GM21381 (cell line): ENCODE measurements around the gene BRF1.
"Not testable (repeated sequence)": the region's sequence is repeated elsewhere in the genome, so short reads cannot be mapped to it uniquely, and the experiment has no call there.

Experiments
- ATAC-seq: cut with Tn5 transposase; IDR thresholded peaks from one replicate; pipeline ENCODE4 v1.9.1; 2021; ENCODE audit warnings: mild to moderate bottlenecking, moderate library complexity; ENCODE audit not compliant: unreplicated experiment

BRF1 gene, protein sequence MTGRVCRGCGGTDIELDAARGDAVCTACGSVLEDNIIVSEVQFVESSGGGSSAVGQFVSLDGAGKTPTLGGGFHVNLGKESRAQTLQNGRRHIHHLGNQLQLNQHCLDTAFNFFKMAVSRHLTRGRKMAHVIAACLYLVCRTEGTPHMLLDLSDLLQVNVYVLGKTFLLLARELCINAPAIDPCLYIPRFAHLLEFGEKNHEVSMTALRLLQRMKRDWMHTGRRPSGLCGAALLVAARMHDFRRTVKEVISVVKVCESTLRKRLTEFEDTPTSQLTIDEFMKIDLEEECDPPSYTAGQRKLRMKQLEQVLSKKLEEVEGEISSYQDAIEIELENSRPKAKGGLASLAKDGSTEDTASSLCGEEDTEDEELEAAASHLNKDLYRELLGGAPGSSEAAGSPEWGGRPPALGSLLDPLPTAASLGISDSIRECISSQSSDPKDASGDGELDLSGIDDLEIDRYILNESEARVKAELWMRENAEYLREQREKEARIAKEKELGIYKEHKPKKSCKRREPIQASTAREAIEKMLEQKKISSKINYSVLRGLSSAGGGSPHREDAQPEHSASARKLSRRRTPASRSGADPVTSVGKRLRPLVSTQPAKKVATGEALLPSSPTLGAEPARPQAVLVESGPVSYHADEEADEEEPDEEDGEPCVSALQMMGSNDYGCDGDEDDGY

DNA sequence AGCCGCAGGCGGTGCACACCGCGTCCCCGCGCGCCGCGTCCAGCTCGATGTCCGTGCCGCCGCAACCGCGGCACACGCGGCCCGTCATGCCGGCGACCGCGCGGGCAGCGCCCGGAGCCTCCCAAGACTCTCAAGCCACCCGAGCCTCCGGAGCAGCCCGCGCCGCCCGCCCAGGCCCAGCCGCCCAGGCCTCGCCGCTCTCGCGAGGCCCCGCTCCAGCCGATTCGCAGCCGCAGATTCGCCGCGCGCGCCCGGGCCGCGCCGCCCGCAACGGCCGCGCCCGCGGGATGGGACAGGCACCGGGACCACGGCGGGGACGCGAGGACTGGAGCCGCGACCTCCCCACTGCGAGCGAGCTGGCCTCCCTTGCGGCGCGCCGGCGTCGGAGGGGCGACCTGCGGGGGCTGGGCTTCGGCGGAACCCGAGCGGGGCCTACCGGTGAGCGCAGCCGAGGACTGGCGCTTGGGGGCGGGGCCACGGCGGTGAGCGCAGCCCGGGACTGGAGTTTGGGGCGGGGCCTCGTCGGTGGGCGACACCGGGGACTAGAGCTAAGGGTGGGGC, at the start of gene BRF1:
TSS of gene BRF1 (minus strand) at position 460 of the 561 bp plus-strand sequence. CDS start at position 88, 372 bp downstream.
- ATAC-seq = peak; percentile 80

DNA sequence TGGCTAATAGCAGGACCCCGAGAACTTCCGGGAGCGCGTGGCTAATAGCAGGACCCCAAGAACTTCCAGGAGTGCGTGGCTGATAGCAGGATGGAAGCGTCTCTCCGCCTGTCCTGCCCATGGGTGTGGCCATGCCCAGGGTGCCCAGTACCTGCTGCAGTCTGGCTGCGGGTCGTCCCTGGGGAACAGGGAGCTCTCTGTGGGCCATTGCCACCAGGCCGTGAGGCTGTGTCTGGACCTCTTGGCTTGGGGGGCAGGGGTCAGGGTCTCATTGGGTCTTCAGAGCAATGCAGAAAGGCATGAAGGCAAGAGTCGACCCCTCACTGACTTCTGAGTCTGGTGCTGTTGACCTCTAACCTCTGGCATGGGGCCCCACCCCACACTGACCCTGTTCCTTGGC, 49.2 kb upstream of the BRF1 start:
- no peak for ATAC-seq

DNA sequence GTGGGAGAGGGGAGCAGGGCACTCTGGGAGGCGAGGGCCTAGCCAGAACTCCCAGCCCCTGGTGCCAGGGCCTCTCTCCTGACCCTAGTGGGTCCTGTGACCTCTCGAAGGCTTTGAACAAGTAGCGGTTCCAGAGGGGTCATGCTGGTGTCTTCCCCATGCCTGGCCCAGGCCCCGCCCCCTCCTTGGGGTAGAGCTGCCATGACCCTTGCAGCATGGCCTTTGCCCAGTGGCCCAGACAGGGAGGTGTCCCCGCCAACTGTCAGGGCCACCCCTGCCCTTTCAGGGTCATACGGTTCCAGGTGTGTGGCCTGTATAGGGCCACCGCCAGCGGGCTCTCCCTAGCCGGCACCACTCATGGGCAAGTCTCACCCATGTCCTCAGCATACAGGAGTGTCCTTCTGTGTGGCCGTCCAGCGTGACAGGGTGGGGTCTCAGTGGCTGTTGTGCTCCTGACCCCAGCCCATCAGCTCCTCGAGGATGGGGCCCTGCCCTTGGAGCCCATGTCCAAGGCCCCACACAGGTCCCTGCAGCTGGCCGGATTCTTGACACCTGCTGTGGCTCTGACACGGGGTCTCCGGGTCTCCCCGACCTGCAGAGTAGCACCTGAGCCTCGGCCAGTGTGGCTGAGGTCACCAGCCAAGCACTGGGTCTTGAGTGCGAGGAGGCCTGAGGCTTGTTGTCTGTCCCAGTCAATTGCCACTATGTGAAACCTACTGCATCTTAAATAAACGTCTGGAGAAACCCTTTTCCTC, 48.3 kb upstream of the BRF1 start:
- no peak for ATAC-seq

DNA sequence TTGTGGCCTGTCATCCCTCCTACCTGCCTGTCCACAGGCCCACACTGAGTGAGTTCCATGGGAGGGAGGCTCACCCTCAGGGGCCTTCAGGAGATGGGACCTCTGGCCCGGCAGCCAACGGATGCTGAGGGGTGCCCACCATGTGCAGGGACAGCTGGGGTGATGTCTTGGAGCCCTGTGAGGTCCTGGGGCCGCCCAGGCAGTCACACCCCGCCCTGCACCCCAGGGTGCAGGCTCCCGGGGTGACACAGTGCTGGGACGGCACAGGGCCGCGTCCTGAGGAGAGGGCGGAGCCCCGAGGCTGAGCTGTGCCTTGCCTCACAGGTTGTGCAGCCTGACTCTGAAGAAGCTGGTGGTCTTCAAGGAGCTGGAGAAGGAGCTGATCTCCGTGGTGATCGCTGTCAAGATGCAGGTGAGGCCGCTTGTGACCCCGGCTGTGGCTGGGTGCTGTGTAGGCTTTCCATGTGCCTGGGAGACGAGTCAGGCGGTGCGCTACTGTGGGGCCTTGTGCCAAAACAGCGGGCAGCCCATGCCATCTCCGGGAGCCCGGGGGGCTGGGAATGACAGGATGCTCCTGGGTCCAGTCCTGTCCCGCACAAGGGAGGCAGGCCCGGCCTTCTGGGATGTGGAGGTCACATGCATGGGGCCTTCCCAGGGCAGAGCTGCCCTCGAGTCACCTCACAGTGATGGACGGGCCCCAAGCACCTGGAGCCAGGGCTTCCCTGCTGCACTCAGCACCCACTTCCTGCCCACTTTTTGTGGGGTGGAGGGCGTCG, 47.6 kb upstream of the BRF1 start:
- no peak for ATAC-seq

DNA sequence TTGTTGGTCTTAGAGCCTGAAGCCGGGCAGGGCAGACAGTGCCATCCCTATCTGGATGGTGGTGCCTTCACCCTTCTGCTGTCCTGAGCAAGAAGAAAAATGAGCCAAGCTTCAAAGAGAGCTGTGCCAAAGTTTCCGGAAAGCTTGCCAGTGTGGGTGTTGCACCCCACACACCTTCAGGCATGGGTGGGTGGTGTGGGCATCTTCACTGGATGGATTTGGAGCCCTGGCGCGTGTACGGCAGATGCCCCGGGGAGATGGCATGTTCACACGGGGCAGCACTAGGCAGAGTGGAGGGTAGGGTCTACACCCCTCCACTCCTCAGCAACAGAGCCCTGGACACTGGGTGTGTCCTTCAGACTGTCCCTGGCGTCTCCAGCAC, 46.8 kb upstream of the BRF1 start:
- ATAC-seq = no peak

DNA sequence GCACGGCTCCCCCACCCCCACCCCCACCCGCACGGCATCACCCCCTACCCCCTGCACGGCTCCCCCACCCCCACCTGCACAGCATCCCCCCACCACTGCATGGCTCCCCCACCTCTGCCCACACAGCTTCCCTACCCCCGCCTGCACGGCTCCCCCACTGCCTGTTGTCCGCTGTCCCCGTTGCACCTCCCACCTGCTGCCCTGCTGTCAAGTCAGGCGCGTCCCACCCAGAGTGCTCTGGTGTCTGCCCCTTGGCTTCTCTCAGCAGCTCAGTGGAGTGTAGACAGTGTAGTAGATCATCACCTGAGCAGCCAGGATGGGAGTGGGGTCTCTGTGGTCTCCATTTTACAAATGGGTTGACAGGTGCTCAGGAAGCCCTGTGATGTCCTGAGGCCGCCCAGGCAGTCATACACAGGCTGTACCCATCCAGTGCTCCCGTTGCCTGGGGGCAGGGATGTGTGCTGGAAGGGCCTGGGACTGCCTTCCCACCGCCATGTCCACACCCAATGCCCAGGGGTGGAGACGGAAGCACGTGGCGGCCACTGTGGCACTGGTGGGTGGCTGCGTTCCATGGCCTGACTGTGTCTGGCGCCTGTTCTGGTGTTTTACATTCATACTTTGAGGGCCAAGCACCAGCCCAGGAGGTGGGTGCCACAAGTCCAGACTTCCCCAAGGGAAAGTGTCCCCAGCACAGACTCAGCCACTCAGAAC, 46.2 kb upstream of the BRF1 start:
- ATAC-seq = no peak

DNA sequence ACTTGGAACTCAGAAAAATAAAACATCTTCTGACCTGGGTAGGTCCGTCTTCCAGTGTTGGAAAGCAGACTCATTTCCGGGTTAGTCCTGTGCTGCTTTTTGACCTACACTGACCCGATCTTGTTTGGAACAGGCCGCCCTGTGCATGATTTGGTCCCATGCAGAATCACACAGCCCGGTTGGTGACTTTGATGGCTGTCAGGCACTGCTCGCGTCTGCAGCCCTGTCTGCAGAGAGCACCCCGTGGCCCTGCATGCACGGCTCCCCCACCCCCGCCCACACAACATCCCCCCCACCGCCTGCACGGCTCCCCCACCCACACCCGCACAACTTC, 45.4 kb upstream of the BRF1 start:
- ATAC-seq = no peak

DNA sequence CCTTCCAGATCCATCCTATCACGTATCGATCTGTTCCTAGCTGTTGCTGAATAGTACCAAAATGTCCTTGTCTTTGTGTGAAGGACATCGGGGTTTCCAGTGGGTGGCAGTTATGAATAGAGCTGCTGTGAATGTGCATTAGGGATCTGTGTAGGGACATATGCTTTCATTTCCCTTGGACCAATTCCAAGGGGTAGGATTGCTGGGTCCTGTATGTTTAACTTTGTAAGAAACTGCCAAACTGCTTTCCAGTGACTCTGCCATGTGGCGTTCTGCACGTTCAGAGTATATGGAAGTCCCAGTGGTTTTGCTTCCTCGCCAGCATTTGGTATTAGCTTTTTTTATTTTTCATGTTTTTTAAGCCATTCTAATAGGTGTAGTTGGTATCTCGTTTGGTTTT, 42.4 kb upstream of the BRF1 start:
- ATAC-seq = no peak

DNA sequence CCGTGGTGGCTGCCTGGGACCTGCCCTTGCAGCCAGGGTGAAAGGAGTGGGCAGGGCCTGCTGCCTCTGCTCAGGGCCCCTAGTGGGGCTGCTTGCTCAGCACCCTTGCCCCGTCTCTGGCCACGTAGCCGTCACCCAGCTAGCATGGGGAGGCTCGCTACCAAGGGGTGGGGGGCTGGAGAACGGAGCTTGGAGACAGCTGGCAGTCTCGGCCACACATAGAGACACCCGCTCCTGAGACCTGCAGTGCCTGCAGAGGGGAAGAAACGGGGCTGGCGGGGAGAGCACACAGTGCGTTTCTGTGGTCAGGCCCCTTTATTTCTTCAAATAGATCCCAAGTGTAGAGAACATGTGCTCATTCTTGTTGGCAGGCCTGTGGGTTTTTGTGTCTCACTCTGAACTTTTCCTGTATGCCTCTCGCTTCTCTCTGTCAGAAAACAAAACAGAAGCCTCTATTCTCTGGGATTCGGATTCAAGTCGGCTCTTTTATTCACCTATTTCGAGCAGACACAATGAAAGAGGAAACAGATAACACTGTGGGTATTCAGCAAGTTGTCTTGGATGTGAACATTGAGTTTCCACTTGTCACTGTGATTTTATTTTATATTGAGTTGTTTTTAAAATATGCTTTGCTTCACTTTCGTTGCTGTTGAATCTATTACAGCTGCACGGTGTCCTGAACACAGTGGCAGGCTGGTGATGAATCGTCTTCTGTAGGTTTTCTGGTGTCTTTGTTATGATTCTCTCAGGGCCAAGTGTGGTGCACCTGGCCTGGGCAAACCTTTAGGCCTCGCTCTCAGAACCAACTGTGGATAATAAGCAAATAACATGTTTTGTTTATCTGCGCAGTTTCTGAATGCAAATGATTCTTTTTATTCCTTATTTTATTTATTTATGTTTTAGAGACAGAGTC, 40.3 kb upstream of the BRF1 start:
- no peak for ATAC-seq

DNA sequence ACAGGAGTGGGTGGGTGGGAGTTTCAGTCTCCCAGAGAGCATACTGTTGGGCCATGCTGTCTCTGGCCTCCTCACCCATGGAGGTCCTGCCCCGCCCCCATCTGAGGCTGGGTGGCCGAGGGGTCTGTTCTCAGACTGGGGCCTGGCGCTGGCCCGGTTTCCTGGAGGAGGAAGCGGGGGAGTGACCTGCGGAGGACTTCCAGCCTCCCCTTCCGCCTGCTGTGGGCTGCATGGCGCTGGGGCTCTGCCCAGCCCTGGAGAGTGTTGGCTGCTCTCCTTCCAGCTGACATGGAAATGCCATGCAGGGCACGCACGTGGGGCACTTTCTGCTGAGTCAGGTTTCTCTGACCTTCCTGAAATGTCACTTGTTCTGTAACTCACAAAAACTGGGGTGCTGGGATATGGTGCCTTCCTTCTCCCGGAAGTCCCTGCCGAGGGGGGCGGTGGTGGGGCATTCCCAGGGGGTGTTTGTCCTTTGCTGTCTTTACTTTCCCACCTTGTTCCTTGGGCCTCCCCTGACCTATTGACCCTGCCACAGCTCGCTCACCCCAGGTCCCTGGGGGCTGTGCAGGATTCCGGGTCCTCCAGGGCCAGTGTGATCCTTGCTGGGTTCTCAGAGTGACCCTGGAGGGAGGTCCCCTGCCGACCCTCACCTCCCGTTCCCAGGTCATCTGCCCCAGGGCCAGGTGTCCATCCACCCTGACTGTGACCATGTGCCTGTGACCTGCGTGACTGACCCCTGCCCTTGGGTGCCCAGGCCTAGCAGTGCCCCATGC, 37.4 kb upstream of the BRF1 start:
- ATAC-seq = no peak

DNA sequence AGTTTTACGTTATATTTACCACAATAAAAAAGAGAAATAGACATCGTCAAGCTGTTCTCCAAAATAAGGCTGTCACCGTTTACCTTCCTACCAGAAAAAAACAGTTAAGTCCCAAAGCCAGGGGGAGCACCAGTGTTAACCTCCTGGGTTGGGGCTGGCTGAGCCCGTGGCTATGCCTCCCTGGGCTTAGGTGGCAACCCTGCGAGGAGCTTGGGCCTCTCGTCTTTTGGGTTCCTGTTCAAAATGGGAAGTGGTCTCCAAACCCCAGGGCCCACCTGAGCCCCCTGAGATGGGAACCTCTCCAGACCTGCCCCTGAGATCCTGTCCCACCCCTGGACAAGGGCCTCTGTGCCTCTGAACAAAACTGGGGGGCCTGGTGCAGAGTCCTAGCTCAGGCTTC, 36.6 kb upstream of the BRF1 start:
- ATAC-seq = no peak

DNA sequence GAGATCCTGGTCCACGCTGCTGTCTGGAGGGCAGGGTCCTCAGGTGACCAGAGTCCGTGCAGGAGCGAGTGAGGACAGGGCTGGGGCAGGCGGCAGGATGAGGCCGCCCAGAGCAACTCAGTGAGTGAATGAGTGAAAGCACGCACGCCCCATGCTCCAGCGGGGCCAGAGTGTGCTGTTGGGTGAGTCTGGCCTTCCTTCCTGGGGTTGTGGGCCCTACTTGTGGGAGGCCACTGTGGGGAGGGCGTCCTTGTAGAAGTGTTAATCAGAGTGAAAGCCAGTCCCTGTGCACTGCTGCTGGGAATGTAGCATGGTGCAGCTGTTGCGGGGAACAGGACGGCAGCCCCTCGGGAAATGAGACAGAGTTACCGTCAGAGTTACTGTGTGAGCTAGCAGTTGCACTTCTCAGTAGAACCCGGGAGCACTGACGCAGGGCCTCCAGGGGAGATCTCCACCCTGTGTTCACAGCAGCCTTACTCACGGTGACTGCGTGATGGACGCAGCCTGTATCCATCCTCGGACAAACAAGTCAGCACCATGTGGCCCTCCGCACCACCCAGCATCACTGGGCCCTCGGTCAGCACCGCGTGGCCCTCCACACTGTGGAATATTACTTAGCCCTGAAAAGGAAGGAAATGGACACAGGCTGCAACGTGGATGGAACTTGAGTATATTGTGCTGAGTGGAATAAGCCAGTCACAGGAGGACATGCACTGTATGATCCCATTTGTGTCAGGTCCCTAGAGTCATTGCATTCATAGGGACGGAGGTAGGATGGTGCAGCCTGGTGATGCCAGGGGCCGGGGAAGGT, 35.9 kb upstream of the BRF1 start:
- no peak for ATAC-seq

DNA sequence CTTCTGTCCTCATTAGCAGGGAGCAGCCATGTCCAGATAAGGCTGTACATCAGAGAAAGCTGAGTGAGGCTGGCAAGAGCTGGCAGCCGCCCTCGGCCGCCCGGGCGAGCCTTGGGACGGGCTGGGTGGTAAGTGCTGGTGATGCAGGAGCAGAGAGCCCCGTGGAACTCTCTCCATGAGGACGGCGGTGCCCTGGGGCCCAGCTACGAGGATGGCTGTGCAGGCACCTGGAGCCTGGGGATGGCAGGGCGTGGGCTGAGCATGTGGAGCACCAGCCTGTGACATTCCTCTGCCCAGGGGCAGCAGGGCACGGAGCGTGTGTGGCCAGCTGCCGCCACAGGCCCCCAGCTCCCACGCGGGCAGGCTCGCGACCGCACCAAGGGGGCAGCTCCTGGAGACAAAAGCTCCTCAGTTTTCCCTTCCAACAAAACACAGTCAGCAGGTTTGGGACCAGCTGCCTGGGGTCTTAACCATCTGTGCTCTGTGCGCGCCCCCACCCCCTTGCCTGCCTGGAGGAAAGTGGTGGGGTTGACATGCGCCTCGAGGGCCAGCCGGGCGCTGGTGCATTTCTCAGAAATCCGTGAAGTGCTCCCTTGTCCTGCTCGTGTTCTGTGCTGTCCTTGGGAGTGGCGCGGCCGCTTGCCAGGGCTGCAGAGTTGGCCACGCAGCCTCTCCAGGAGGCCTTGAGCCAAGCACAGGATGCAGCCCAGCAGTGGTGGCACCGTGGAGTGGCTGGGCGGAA, 35.1 kb upstream of the BRF1 start:
- no peak for ATAC-seq

DNA sequence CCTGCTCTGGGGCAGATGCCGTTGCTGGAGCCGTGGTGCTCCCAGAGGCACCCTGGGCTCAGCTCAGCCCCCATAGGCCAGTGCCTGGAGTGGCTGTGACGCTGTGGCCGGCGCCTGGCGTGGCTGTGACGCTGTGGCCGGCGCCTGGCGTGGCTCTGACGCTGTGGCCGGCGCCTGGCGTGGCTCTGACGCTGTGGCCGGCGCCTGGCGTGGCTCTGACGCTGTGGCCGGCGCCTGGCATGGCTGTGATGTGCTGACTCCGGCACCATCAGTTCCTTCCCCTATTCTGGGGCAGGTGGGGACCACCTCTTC, 34.4 kb upstream of the BRF1 start:
- not testable (repeated sequence) for ATAC-seq

DNA sequence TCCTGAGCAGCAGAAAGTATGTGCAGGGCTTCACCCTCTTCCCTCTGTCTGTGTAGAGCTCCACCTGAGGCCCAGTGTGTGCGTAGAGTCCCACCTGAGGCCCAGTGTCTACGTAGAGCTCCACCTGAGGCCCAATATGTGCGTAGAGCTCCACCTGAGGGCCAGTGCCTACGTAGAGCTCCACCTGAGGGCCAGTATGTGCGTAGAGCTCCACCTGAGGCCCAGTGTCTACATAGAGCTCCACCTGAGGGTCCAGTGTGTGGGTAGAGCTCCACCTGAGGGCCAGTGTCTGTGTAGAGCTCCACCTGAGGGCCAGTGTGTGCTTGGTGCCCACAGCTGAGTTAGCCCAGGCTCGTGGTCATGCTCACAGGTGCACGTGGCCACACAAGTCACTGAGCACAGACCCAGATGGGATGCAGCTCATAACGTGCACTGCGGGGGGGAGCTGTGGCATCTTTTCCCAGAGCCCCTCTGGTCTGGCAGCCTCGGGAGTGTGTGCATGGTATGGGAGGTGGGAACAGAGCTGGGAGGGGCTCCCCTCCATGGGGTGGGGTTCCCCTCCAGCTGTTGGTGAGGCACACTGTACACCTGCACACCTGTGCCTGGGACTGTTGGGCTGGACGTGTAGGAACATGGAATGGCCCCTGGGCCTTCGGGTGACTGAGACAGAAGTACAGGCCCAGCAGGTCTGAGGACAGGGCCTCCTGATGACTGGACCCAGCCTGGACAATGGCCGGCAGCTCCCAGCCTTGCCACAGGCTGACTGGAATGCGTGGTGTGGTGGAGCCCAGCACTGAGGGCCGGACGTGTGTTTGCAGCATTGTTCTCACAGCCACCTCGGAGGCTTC, 33.8 kb upstream of the BRF1 start:
- ATAC-seq = no peak
